Trophoblast cell (in vitro differentiated cells and primary cell): Measurements from ENCODE around the gene GYPE.
"Not testable (repeated sequence)": the region's sequence is repeated elsewhere in the genome, so short reads cannot be mapped to it uniquely, and the experiment has no call there.

Experiments used
- DNase-seq, 2 donors: peaks; one replicate each; pipeline ENCODE4 v3.0.0-alpha.2; 2016
- H2AFZ ChIP-seq: 2 replicates; pipeline ENCODE4 v1.6.1; 2013; ENCODE audit warnings: low read length, moderate library complexity, mild to moderate bottlenecking; ENCODE audit not compliant: insufficient read depth, poor library complexity
- H2AK5ac ChIP-seq: 2 replicates; pipeline ENCODE4 v1.6.1; 2013; ENCODE audit warnings: mild to moderate bottlenecking, low read length
- H2BK120ac ChIP-seq: 2 replicates; pipeline ENCODE4 v1.6.1; 2013; ENCODE audit warnings: low read length, mild to moderate bottlenecking, moderate library complexity; ENCODE audit not compliant: insufficient read depth, poor library complexity
- H2BK12ac ChIP-seq: 2 replicates; pipeline ENCODE4 v1.6.1; 2013; ENCODE audit warnings: mild to moderate bottlenecking, low read length, moderate library complexity
- H2BK5ac ChIP-seq: 2 replicates; pipeline ENCODE4 v1.6.1; 2013; ENCODE audit warnings: low read length, low read depth, moderate library complexity, mild to moderate bottlenecking; ENCODE audit not compliant: poor library complexity
- H3K14ac ChIP-seq: 2 replicates; pipeline ENCODE4 v1.6.1; 2013; ENCODE audit warnings: mild to moderate bottlenecking, low read length
- H3K18ac ChIP-seq: 2 replicates; pipeline ENCODE4 v1.6.1; 2013; ENCODE audit warnings: mild to moderate bottlenecking, low read length
- H3K23ac ChIP-seq: 2 replicates; pipeline ENCODE4 v1.6.1; 2013; ENCODE audit warnings: low read length
- H3K27ac ChIP-seq: 2 replicates; pipeline ENCODE4 v1.5.1; 2013; ENCODE audit warnings: low read depth, mild to moderate bottlenecking, inconsistent platforms, low read length, moderate library complexity
- H3K27me3 ChIP-seq: 2 replicates; pipeline ENCODE4 v1.6.1; 2013; ENCODE audit warnings: inconsistent platforms, mild to moderate bottlenecking, low read length, moderate library complexity; ENCODE audit not compliant: insufficient read depth
- H3K36me3 ChIP-seq, 2 experiments: 1 replicate in 1 of 2; 2 replicates in 1 of 2; pipeline ENCODE4 v1.6.1; 2013; ENCODE audit warnings: low read length in 2 of 2, mild to moderate bottlenecking in 2 of 2, moderate library complexity in 1 of 2; ENCODE audit not compliant: insufficient read depth in 2 of 2, control insufficient read depth in 1 of 2
- H3K4ac ChIP-seq: 2 replicates; pipeline ENCODE4 v1.6.1; 2013; ENCODE audit warnings: low read depth, mild to moderate bottlenecking, low read length, moderate library complexity
- H3K4me1 ChIP-seq, 2 experiments: 1 replicate in 1 of 2; 2 replicates in 1 of 2; pipeline ENCODE4 v1.6.1; 2013; ENCODE audit warnings: low read length in 2 of 2, mild to moderate bottlenecking in 2 of 2, moderate library complexity in 1 of 2; ENCODE audit not compliant: insufficient read depth in 2 of 2, control insufficient read depth in 1 of 2
- H3K4me2 ChIP-seq: 2 replicates; pipeline ENCODE4 v1.6.1; 2013; ENCODE audit warnings: inconsistent platforms, mild to moderate bottlenecking, low read length, moderate library complexity
- H3K4me3 ChIP-seq: 2 replicates; pipeline ENCODE4 v1.5.1; 2013; ENCODE audit warnings: mild to moderate bottlenecking, low read depth, low read length, inconsistent platforms
- H3K79me1 ChIP-seq: one replicate; pipeline ENCODE4 v1.6.1; 2013; ENCODE audit warnings: low read length
- H3K79me2 ChIP-seq: 2 replicates; pipeline ENCODE4 v1.6.1; 2013; ENCODE audit warnings: low read length, mild to moderate bottlenecking; ENCODE audit not compliant: control insufficient read depth, insufficient read depth, poor library complexity
- H3K9ac ChIP-seq: 2 replicates; pipeline ENCODE4 v1.6.1; 2013; ENCODE audit warnings: mild to moderate bottlenecking, low read length
- H3K9me3 ChIP-seq: 2 replicates; pipeline ENCODE4 v1.6.1; 2013; ENCODE audit warnings: low read depth, mild to moderate bottlenecking, control low read depth, inconsistent platforms, low read length; ENCODE audit not compliant: insufficient read depth
- H4K12ac ChIP-seq: 2 replicates; pipeline ENCODE4 v1.6.1; 2013; ENCODE audit warnings: low read depth, mild to moderate bottlenecking, low read length, moderate library complexity
- H4K8ac ChIP-seq: 2 replicates; pipeline ENCODE4 v1.6.1; 2013; ENCODE audit warnings: low read depth, mild to moderate bottlenecking, low read length, moderate library complexity
- H4K91ac ChIP-seq: one replicate; pipeline ENCODE4 v1.6.1; 2013; ENCODE audit warnings: low read depth, mild to moderate bottlenecking, low read length, moderate library complexity
- WGBS: extraction: QIAGEN DNeasy Blood & Tissue Kit; methylation state at CpG from one replicate; pipeline ENCODE4 v1.1.7; 2013; ENCODE audit warnings: missing lambda C conversion rate; ENCODE audit not compliant: insufficient read length, insufficient coverage; ENCODE audit errors: extremely low coverage; 5-methylcytosine and 5-hydroxymethylcytosine counted together

GYPE gene

DNA sequence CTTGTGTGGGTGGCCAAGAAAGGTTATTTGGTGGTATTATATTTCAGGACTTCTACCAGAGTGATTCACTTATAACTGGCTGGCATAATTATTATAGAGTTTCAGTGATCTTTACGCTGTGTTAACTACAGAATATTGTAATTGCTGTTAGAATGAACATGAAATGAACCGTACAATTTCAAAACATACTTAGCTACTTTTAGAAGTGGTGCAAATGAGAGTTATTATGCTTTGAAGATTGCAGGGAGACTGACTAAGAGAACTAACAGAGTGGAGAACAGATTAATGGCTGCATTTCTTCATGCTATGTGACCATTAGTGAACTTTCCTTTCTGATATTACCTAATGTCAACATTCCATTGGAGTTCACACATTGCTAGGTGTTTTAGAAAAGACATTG lies 71.7 kb downstream of the GYPE start:
- not testable (repeated sequence) for H3K14ac ChIP-seq, H2BK120ac ChIP-seq, H3K36me3 ChIP-seq, H3K18ac ChIP-seq, H2AK5ac ChIP-seq, H4K8ac ChIP-seq, H2BK5ac ChIP-seq, H2BK12ac ChIP-seq, H3K27ac ChIP-seq, H3K23ac ChIP-seq, H3K4ac ChIP-seq, H4K12ac ChIP-seq, H3K27me3 ChIP-seq, H3K79me2 ChIP-seq, H4K91ac ChIP-seq, DNase-seq, H3K4me3 ChIP-seq, H2AFZ ChIP-seq, H3K9me3 ChIP-seq, H3K4me1 ChIP-seq, H3K79me1 ChIP-seq, H3K9ac ChIP-seq, H3K4me2 ChIP-seq
- no CpG with 5 or more reads among the region's 2 CpGs for WGBS

DNA sequence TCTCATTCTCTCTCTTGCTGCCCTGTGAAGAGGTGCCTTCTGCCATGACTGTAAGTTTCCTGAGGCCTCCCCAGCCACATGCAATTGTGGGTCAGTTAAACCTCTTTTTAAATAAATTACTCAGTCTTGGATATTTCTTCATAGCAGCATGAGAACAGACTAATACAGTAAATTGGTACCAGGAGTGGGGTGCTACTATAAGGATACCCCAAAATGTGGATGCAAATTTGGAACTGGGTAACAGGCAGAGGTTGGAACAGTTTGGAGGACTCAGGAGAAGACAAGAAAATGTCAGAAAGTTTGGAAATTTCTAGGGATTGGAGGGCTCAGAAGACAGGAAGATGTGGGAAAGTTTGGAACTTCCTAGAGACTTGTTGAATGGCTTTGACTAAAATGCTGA lies 74.8 kb downstream of the GYPE start:
- H3K4ac ChIP-seq = not testable (repeated sequence)

GRCh38 chr4:143829239-143829620 lies 76.1 kb downstream of the GYPE start:
- not testable (repeated sequence) for H2BK5ac ChIP-seq, H3K4ac ChIP-seq, H3K79me2 ChIP-seq, H3K18ac ChIP-seq, H3K4me3 ChIP-seq, H2BK120ac ChIP-seq, H4K8ac ChIP-seq, H3K14ac ChIP-seq, H3K9me3 ChIP-seq, H3K4me1 ChIP-seq, H3K23ac ChIP-seq, H3K4me2 ChIP-seq, H3K27me3 ChIP-seq, H3K79me1 ChIP-seq, H3K9ac ChIP-seq, H4K12ac ChIP-seq, H4K91ac ChIP-seq, H2BK12ac ChIP-seq, H2AK5ac ChIP-seq, H3K36me3 ChIP-seq, H2AFZ ChIP-seq, H3K27ac ChIP-seq
- whole genome bisulfite sequencing = no CpG with 5 or more reads among the region's 4 CpGs
- DNase-seq = peak; percentile 0 to 35

More for the DNA sequence above, 74.8 kb downstream of the GYPE start:
- not testable (repeated sequence) for H3K4me3 ChIP-seq, H2AFZ ChIP-seq, H3K9ac ChIP-seq, H4K12ac ChIP-seq, H3K4me2 ChIP-seq, H3K14ac ChIP-seq, H3K79me1 ChIP-seq, H3K23ac ChIP-seq, H2BK120ac ChIP-seq, H4K8ac ChIP-seq, H3K79me2 ChIP-seq, H2BK12ac ChIP-seq, H3K27me3 ChIP-seq, H2BK5ac ChIP-seq, H3K18ac ChIP-seq, DNase-seq, H3K27ac ChIP-seq, H2AK5ac ChIP-seq, H4K91ac ChIP-seq, H3K9me3 ChIP-seq, H3K4me1 ChIP-seq, H3K36me3 ChIP-seq
